BJ (cell line): ENCODE data around the gene SPZ1. TPM values are rescaled to one million over a fixed set of nuclear protein-coding genes. Genes with fewer than 3 reads are reported as not detected.

Source experiments
- CTCF ChIA-PET: fragments of 350-600 bp; formaldehyde crosslinking; extraction: SDS; loops from one replicate; lab custom pipeline; 2021; ENCODE audit warnings: antibody characterized with exemption, inconsistent platforms; lab: Yijun Ruan, JAX
- POLR2A ChIA-PET: fragments of 300-600 bp; sonication (Branson Sonifier 250); formaldehyde crosslinking; extraction: SDS; loops from one replicate; lab custom pipeline; 2021; ENCODE audit warnings: antibody characterized with exemption; lab: Charles Lee
- DNase-seq: peaks from one replicate; pipeline ENCODE4 v3.0.0-alpha.2; 2011; ENCODE audit warnings: low read depth
- H3K27me3 ChIP-seq: 2 replicates; pipeline ENCODE4 v1.6.0; 2011; ENCODE audit warnings: low read length; ENCODE audit not compliant: control insufficient read depth, insufficient read depth
- H3K36me3 ChIP-seq: 2 replicates; pipeline ENCODE4 v1.5.1; 2011; ENCODE audit warnings: low read length; ENCODE audit not compliant: control insufficient read depth, insufficient read depth
- H3K4me3 ChIP-seq: 2 replicates; pipeline ENCODE4 v1.5.1; 2011; ENCODE audit warnings: low read depth, mild to moderate bottlenecking, control low read depth, low read length
- CTCF ChIP-seq: IDR thresholded peaks from 2 replicates; pipeline ENCODE4 v1.5.1; 2011; ENCODE audit warnings: low read depth, mild to moderate bottlenecking, control low read depth, inconsistent platforms, low read length, moderate library complexity; ENCODE audit not compliant: insufficient read depth
- polyA plus RNA-seq: library from polyadenylated mRNA; depleted of rRNA; stranded (reverse); fragments of >200 nt; gene quantifications from 2 replicates; pipeline ENCODE4 v1.2.3, GENCODE V29; 2011

The SPZ1 gene
- polyA plus RNA-seq, 1 experiment: not detected

- CTCF ChIA-PET: interaction anchor here (2.1 kb wide), 1 partner anchor 191 kb away, joined by 6 read pairs; no protein-coding TSS in a partner anchor
- no peak for TF ChIP-seq CTCF
- POLR2A ChIA-PET: no interaction called here
- Histone ChIP-seq H3K4me3 (no peak overlapping the region), H3K36me3 (no peaks in the 10 kb centered on the region), H3K27me3 (no peaks in the 10 kb centered on the region; the same call in 1 of the 2 replicates)
- no peak for DNase-seq
Observed at GRCh38 chr5:80282054-80282453, 37.7 kb upstream of the SPZ1 start.

GRCh38 chr5:80283360-80283759 lies 36.4 kb upstream of the SPZ1 start:
- POLR2A ChIA-PET: no interaction called here
- Histone ChIP-seq H3K4me3 (no peak overlapping the region), H3K27me3 (no peaks in the 10 kb centered on the region; the same call in 1 of the 2 replicates), H3K36me3 (no peaks in the 10 kb centered on the region)
- CTCF ChIA-PET: interaction anchor here (1.4 to 2.1 kb wide), 2 partner anchors 9 to 193 kb away, joined by 4 to 6 read pairs; no protein-coding TSS in a partner anchor
- TF ChIP-seq CTCF: no peak
- no peak for DNase-seq

- POLR2A ChIA-PET: no interaction called here
- DNase-seq: no peak
Observed at GRCh38 chr5:80284720-80285119, 35.1 kb upstream of the SPZ1 start.

GRCh38 chr5:80288177-80288576 lies 31.6 kb upstream of the SPZ1 start:
- ChIA-PET POLR2A (no interaction called here), CTCF (interaction anchor here (1.3 kb wide), 1 partner anchor 196 kb away, joined by 4 read pairs; no protein-coding TSS in a partner anchor)
- H3K4me3 ChIP-seq: no peak overlapping the region
- DNase-seq: no peak
- no peak for TF ChIP-seq CTCF
- no peaks in the 10 kb centered on the region for H3K27me3 ChIP-seq
- H3K36me3 ChIP-seq: no peaks in the 10 kb centered on the region

More at GRCh38 chr5:80284720-80285119, 35.1 kb upstream of the SPZ1 start:
- no peak for TF ChIP-seq CTCF
- CTCF ChIA-PET: interaction anchor here (1.4 to 1.7 kb wide), 2 partner anchors 10 to 24 kb away, joined by 4 read pairs; no protein-coding TSS in a partner anchor
- no peaks in the 10 kb centered on the region for H3K36me3 ChIP-seq
- no peak overlapping the region for H3K4me3 ChIP-seq
- H3K27me3 ChIP-seq: no peaks in the 10 kb centered on the region; the same call in 1 of the 2 replicates

- H3K4me3 ChIP-seq: no peak overlapping the region
- POLR2A ChIA-PET: no interaction called here
- no peak for DNase-seq
- no peaks in the 10 kb centered on the region for H3K36me3 ChIP-seq
- CTCF ChIA-PET: interaction anchor here (1.3 kb wide), 1 partner anchor 198 kb away, joined by 4 read pairs; no protein-coding TSS in a partner anchor
- H3K27me3 ChIP-seq: no peaks in the 10 kb centered on the region
- TF ChIP-seq CTCF: no peak
Observed at GRCh38 chr5:80289320-80289719, 30.5 kb upstream of the SPZ1 start.
